Left ventricle myocardium inferior (tissue), 1 donor: ENCODE results near the gene CNTF. TPM values are rescaled to one million over a fixed set of nuclear protein-coding genes. Genes with fewer than 3 reads are reported as not detected.

Source experiments
- DNase-seq: peaks from one replicate; pipeline ENCODE4 v3.0.0-alpha.2; 2020
- H3K27ac ChIP-seq: fragments of 200-600 bp; replicated peaks from 2 replicates; pipeline ENCODE4 v1.8.0; 2021
- H3K27me3 ChIP-seq: fragments of 200-600 bp; 2 replicates; pipeline ENCODE4 v1.8.0; 2021; ENCODE audit warnings: low read depth
- H3K36me3 ChIP-seq: fragments of 200-600 bp; 2 replicates; pipeline ENCODE4 v1.8.0; 2021
- H3K4me1 ChIP-seq: fragments of 200-600 bp; 2 replicates; pipeline ENCODE4 v1.8.0; 2021
- H3K4me3 ChIP-seq: fragments of 200-600 bp; 2 replicates; pipeline ENCODE4 v1.8.0; 2021; ENCODE audit warnings: mild to moderate bottlenecking, moderate library complexity
- H3K9me3 ChIP-seq: fragments of 200-600 bp; replicated peaks from 2 replicates; pipeline ENCODE4 v1.8.0; 2021
- CTCF ChIP-seq: fragments of 200-600 bp; IDR thresholded peaks from 2 replicates; pipeline ENCODE4 v1.8.0; 2021; ENCODE audit warnings: antibody characterized with exemption, mild to moderate bottlenecking, borderline replicate concordance
- intact Hi-C: fragments of 100-400 bp; cut with micrococcal nuclease; formaldehyde crosslinking; loops from one replicate; pipeline ENCODE4 v1.11.0; 2022
- total RNA-seq: library from RNA; stranded (reverse); fragmentation: NEBNext Ultra II Directional; extraction: Animal tissue kit (Norgen Biotek cat#: 25700); gene quantifications from one replicate; pipeline ENCODE4 v1.2.1, GENCODE V29; 2021
- donor health status: DM: no; HTN: yes; CAD: no; lungs with severe emphysema.

Gene CNTF
- total RNA-seq, 1 donor from 2014 or later: 0.93 TPM

- no peak overlapping the region for H3K4me3 ChIP-seq
- no peak for TF ChIP-seq CTCF
- no peaks in the 10 kb centered on the region for H3K27me3 ChIP-seq
- H3K4me1 ChIP-seq: peaks cover 43% of the 10 kb centered on the region
- H3K9me3 ChIP-seq: no peaks in the 10 kb centered on the region
- no peak overlapping the region for H3K27ac ChIP-seq
- intact Hi-C loops: no loop called here
- no peak for DNase-seq
- peaks cover 37% of the 10 kb centered on the region for H3K36me3 ChIP-seq
Observed at GRCh38 chr11:58608331-58608730, 14.1 kb upstream of the CNTF start.

GRCh38 chr11:58609723-58610122, 12.7 kb upstream of the CNTF start:
- Histone ChIP-seq H3K4me1 (peaks cover 29% of the 10 kb centered on the region), H3K27me3 (no peaks in the 10 kb centered on the region), H3K9me3 (no peaks in the 10 kb centered on the region), H3K27ac (no peak overlapping the region), H3K36me3 (peaks cover 51% of the 10 kb centered on the region), H3K4me3 (no peak overlapping the region)
- intact Hi-C loops: no loop called here
- TF ChIP-seq CTCF: no peak
- DNase-seq: no peak

- Histone ChIP-seq H3K27ac (no peak overlapping the region), H3K36me3 (peaks cover 84% of the 10 kb centered on the region), H3K4me3 (no peak overlapping the region), H3K4me1 (peaks cover 28% of the 10 kb centered on the region), H3K9me3 (no peaks in the 10 kb centered on the region), H3K27me3 (no peaks in the 10 kb centered on the region)
- DNase-seq: no peak
- TF ChIP-seq CTCF: no peak
- intact Hi-C loops: no loop called here
Observed at GRCh38 chr11:58613228-58613627, 9.2 kb upstream of the CNTF start.

GRCh38 chr11:58615559-58615958, 6.9 kb upstream of the CNTF start:
- H3K4me3 ChIP-seq: no peak overlapping the region
- H3K36me3 ChIP-seq: peaks cover 97% of the 10 kb centered on the region
- H3K27ac ChIP-seq: no peak overlapping the region
- no peaks in the 10 kb centered on the region for H3K9me3 ChIP-seq
- no peak for DNase-seq
- TF ChIP-seq CTCF: no peak
- peaks cover 41% of the 10 kb centered on the region for H3K4me1 ChIP-seq
- intact Hi-C loops: no loop called here
- H3K27me3 ChIP-seq: no peaks in the 10 kb centered on the region

- peak; percentile 35 for DNase-seq
- no peak overlapping the region for H3K4me3 ChIP-seq
- intact Hi-C loops: no loop called here
- H3K27me3 ChIP-seq: no peaks in the 10 kb centered on the region
- peaks cover 49% of the 10 kb centered on the region for H3K4me1 ChIP-seq
- no peak for TF ChIP-seq CTCF
- H3K27ac ChIP-seq: peak overlapping the region; percentile 66
- H3K36me3 ChIP-seq: peaks cover 96% of the 10 kb centered on the region
- H3K9me3 ChIP-seq: no peaks in the 10 kb centered on the region
Observed at GRCh38 chr11:58616594-58616993, 5.9 kb upstream of the CNTF start.
